ENCODE measurements around the gene STUM. TPM values are rescaled to one million over a fixed set of nuclear protein-coding genes. Genes with fewer than 3 reads are reported as not detected.

The STUM gene
- total and polyA plus RNA-seq, 12 donors, result 0.13 to 0.44 (median 0.24) TPM; not detected in 1

DNA sequence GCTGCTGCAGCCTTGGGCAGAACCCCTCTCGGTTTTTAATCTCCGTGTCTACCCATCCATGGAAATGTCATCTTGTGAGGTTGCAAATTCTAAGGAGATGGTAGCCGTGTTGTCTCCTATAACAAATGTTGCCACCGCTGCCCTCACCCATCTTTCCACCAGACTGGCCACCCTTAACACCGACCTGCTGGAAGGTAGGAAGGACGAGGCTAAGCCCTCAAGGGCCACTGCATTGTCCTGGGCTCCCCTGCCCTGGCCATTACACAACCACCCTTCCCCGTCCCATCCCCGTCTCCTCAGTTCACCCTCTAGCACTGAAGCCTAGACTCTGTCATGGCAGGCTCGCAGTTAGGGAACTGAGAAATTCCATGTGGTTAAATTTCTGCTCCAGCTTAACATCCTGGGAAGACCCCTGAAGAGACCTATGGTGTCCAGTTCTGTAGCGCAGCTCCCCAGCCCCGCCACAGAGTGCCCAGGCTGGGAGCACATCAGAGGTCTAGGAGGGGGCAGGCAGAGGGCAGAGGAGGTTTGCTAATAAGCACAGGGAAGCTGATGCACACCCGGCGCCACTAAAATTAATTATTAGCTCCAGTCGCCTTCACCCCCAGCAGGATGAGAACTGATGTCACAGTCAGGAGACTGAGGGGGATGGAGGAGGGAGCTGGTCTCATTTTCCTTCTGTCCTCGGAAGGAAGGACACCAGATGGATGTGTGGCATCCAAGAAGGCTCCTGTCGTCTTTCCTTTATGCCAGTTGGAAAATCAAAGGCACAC is 38.3 kb downstream of the STUM start:
- H3K36me3 ChIP-seq (replicated peaks in 1 of 2), result no peaks in the 10 kb centered on the region
- no peaks in the 10 kb centered on the region for H3K27me3 ChIP-seq
- TF ChIP-seq POLR2A (IDR thresholded peaks at IDR 0.05), result no peak
- TF ChIP-seq, protein P1, sequence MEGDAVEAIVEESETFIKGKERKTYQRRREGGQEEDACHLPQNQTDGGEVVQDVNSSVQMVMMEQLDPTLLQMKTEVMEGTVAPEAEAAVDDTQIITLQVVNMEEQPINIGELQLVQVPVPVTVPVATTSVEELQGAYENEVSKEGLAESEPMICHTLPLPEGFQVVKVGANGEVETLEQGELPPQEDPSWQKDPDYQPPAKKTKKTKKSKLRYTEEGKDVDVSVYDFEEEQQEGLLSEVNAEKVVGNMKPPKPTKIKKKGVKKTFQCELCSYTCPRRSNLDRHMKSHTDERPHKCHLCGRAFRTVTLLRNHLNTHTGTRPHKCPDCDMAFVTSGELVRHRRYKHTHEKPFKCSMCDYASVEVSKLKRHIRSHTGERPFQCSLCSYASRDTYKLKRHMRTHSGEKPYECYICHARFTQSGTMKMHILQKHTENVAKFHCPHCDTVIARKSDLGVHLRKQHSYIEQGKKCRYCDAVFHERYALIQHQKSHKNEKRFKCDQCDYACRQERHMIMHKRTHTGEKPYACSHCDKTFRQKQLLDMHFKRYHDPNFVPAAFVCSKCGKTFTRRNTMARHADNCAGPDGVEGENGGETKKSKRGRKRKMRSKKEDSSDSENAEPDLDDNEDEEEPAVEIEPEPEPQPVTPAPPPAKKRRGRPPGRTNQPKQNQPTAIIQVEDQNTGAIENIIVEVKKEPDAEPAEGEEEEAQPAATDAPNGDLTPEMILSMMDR (IDR thresholded peaks at IDR 0.05), result no peak
- no peak overlapping the region for H3K4me3 ChIP-seq
- H3K9me3 ChIP-seq (replicated peaks in 1 of 3), result no peaks in the 10 kb centered on the region
- H3K4me1 ChIP-seq (replicated peaks in 1 of 2), result peaks cover 0 to 9% of the 10 kb centered on the region in 2 donors
- DNase-seq, result no peak
- 71 to 79% (median 78%) methylated on average over 16 of the region's 16 CpGs for WGBS, 4 donors
- no peak overlapping the region for H3K27ac ChIP-seq
- intact Hi-C loops (cut with DNase I), result no loop called here

DNA sequence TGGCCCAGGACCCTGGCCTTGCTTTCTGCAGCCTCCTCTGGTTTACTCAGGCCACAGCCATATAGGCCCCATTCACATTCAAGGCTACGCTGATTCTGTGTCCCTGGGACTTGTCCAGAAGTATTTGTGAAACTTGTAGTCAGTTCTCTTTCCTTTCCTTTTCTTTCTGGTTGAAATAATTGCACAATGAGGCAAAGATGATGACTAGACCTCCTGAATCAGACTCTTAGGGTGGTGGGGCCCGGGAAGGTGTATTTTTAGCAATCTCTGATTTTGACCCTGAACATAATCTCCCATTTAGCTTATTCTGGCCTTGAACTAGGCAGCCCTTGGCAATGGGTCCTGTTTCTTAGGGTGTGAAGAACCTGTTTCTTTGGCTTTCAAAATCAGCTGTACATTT is 39.9 kb downstream of the STUM start:
- Histone ChIP-seq H3K4me3 (no peak overlapping the region), H3K27ac (peak overlapping the region in 2 of 5 donors; percentile 59 to 69), H3K36me3 (replicated peaks in 1 of 2) (no peaks in the 10 kb centered on the region), H3K27me3 (no peaks in the 10 kb centered on the region), H3K4me1 (replicated peaks in 1 of 2) (peaks cover 0 to 9% of the 10 kb centered on the region in 2 donors), H3K9me3 (replicated peaks in 1 of 3) (no peaks in the 10 kb centered on the region)
- peak in 5 of 7 donors; percentile 28 to 53 (median 35) for DNase-seq
- intact Hi-C loops (cut with DNase I), result no loop called here
- whole genome bisulfite sequencing, 4 donors, result 34 to 43% (median 37%) methylated on average over 2 of the region's 2 CpGs
- TF ChIP-seq, protein P1 (IDR thresholded peaks at IDR 0.05), result no peak

DNA sequence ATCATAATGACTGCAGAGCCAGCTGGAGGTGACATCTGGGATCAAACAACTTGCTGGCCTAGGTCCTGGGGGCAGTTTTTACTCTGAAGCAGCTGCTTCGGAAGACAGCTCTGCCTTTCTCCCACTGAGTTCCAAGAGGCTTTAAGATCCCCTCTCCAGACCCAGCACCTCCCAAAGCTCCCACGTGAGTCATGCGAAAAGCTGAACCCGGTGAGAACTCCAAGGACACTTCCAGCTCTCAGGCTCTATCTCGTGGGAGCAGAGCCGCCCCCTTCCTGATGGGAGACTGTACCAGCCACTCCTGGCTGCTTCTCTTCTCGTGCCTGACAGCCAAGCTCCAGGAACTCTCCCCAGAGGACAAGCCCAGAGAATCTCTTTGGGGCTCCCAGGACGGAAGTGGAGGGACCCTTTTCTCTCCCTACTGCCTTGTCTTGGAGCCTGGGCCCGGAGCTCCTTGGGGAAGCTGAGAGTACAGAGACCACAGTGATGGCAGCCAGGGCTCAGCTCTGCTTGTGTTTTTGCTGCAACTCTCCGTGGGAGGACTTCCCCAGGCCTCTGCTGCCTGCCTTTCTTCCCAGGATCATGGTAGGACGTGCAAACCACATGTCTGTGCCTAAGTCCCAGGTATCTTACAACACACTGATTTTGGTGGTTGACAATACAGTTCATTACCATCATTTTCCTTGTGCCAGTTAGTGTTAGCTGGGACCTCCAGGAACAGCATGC is 40.6 kb downstream of the STUM start:
- H3K4me1 ChIP-seq (replicated peaks in 1 of 2), result peaks cover 0 to 9% of the 10 kb centered on the region in 2 donors
- H3K4me3 ChIP-seq, result no peak overlapping the region
- H3K27ac ChIP-seq, result peak overlapping the region in 2 of 5 donors; percentile 59 to 69
- no peaks in the 10 kb centered on the region for H3K9me3 ChIP-seq (replicated peaks in 1 of 3)
- intact Hi-C loops (cut with DNase I), result no loop called here
- no peaks in the 10 kb centered on the region for H3K36me3 ChIP-seq (replicated peaks in 1 of 2)
- TF ChIP-seq, protein P1 (IDR thresholded peaks at IDR 0.05), result no peak
- TF ChIP-seq POLR2A (IDR thresholded peaks at IDR 0.05), result no peak
- WGBS, 4 donors, result 46 to 59% (median 55%) methylated on average over 8 to 11 of the region's 11 CpGs
- no peaks in the 10 kb centered on the region for H3K27me3 ChIP-seq
- DNase-seq, result peak; percentile 28 to 80 (median 73)

DNA sequence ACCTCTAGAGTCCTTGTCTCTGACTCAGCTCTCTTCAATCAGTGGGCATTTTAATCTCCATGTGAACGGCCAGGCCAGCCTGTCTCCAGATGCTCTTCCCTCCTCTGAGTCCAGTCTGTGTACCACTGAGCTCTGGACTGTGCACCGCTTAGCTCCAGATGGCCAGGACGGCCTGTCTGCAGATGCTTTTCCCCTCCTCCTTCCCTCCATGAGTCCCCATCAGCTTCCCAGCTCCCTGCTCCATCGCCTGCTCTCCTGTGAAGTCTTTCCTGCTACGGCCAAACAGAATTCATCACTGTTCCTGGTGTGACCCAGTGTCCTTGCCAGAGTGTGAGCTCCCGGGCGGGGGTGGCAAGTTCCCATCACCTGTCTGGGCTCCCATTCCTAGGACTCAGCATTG is 42.0 kb downstream of the STUM start:
- Histone ChIP-seq H3K4me3 (no peak overlapping the region), H3K27me3 (no peaks in the 10 kb centered on the region), H3K9me3 (replicated peaks in 1 of 3) (no peaks in the 10 kb centered on the region), H3K4me1 (replicated peaks in 1 of 2) (peaks cover 0 to 9% of the 10 kb centered on the region in 2 donors), H3K27ac (no peak overlapping the region), H3K36me3 (replicated peaks in 1 of 2) (no peaks in the 10 kb centered on the region)
- WGBS, 4 donors, result 86 to 94% (median 91%) methylated on average over 7 of the region's 7 CpGs
- intact Hi-C loops (cut with DNase I), result no loop called here
- DNase-seq, result no peak
- TF ChIP-seq, protein P1 (IDR thresholded peaks at IDR 0.05), result no peak
- TF ChIP-seq POLR2A (IDR thresholded peaks at IDR 0.05), result no peak

Data from adrenal gland (tissue), 12 donors.